Gastroesophageal sphincter (tissue), 4 donors: ENCODE measurements around the gene MYO5A. TPM values are rescaled to one million over a fixed set of nuclear protein-coding genes. Genes with fewer than 3 reads are reported as not detected.

Experiments used
- ATAC-seq: fragments of 150-250 bp; one replicate; pipeline ENCODE4 v1.9.1; 2016; ENCODE audit warnings: mild to moderate bottlenecking, moderate library complexity
- H3K27ac ChIP-seq, 4 donors: fragments of 200-600 bp; sonication (generic) in 3 of 4; 1 replicate in 3 of 4; 2 replicates in 1 of 4; pipeline ENCODE4 v1.5.1; 2016 to 2019
- H3K27me3 ChIP-seq: fragments of 200-600 bp; sonication (generic); one replicate; pipeline ENCODE4 v1.5.1; 2019
- H3K36me3 ChIP-seq, 2 donors: fragments of 200-600 bp; sonication (generic); one replicate each; pipeline ENCODE4 v1.5.1; 2019; ENCODE audit warnings: control low read depth in 1 of 2
- H3K4me1 ChIP-seq, 3 donors: fragments of 200-600 bp; sonication (generic); 1 replicate in 2 of 3; 2 replicates in 1 of 3; pipeline ENCODE4 v1.5.1; 2016 to 2019; ENCODE audit warnings: control low read depth in 2 of 3
- H3K4me3 ChIP-seq, 2 donors: fragments of 200-600 bp; sonication (generic); one replicate each; pipeline ENCODE4 v1.5.1; 2019; ENCODE audit warnings: mild to moderate bottlenecking in 1 of 2, moderate library complexity in 1 of 2
- H3K9me3 ChIP-seq, 3 donors: fragments of 200-600 bp; sonication (generic); one replicate each; pipeline ENCODE4 v1.5.1; 2017 to 2019; ENCODE audit warnings: control low read depth in 2 of 3
- EP300 ChIP-seq: sonication (generic); formaldehyde crosslinking; IDR thresholded peaks from one replicate; pipeline ENCODE4 v1.6.1; 2017; ENCODE audit warnings: antibody characterized with exemption, mild to moderate bottlenecking
- POLR2A ChIP-seq, 2 donors: fragments of 450-650 bp; IDR thresholded peaks; one replicate each; pipeline ENCODE4 v1.6.1; 2017; ENCODE audit warnings: antibody characterized with exemption in 2 of 2, mild to moderate bottlenecking in 2 of 2, moderate library complexity in 1 of 2
- POLR2AphosphoS5 ChIP-seq: sonication (generic); formaldehyde crosslinking; IDR thresholded peaks from one replicate; pipeline ENCODE4 v1.6.1; 2017; ENCODE audit warnings: antibody characterized with exemption
- WGBS, 2 donors: methylation state at CpG; one replicate each; pipeline ENCODE4 v1.1.5; 2018; ENCODE audit warnings: low coverage in 1 of 2; 5-methylcytosine and 5-hydroxymethylcytosine counted together
- total RNA-seq, 4 donors: library from RNA; depleted of rRNA; stranded (reverse); fragments of >200 nt; gene quantifications; one replicate each; pipeline ENCODE4 v1.1.0, GENCODE V29; 2016
- TF ChIP-seq, protein P1 (sequence below), 4 experiments: fragments of 200-600 bp in 2 of 4; fragments of 450-650 bp in 2 of 4; sonication (generic) in 1 of 4; IDR thresholded peaks; one replicate each; pipeline ENCODE4 v1.5.1; 2017 to 2019; ENCODE audit warnings: antibody characterized with exemption in 4 of 4, mild to moderate bottlenecking in 2 of 4, moderate library complexity in 2 of 4

The MYO5A gene
- total RNA-seq, 4 donors from 2014 or later: 24.3 to 41.9 (median 31.2) TPM

DNA sequence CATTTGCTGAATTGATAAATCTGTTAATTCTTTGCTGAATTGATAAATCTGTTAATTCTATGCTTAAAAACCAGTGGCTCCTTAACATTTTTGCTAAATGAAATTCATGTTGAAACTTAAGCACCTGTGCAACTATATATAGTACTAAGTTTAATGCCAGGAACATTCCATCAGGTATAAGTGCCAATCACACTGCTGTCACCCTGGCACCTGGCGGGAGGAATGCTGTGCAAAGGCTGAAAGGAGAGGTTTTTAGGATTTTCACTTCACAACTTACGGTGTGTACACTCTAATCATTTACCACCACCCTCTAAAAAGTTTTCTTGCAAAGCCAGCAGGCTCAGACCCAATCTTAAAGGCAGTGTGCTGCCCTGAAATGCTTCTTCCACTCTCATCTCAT, 199.5 kb downstream of the MYO5A start:
- Histone ChIP-seq H3K4me3 (no peak overlapping the region), H3K27ac (no peak overlapping the region), H3K4me1 (no peaks in the 10 kb centered on the region), H3K36me3 (peaks cover 0 to 71% of the 10 kb centered on the region in 2 donors), H3K27me3 (no peaks in the 10 kb centered on the region), H3K9me3 (no peaks in the 10 kb centered on the region)
- 96 to 100% methylated on average over 1 to 2 of the region's 2 CpGs for WGBS, 2 donors
- no peak for ATAC-seq
- TF ChIP-seq POLR2A (IDR thresholded peaks at IDR 0.05) (no peak), EP300 (no peak), POLR2AphosphoS5 (no peak)
- TF ChIP-seq, protein P1, sequence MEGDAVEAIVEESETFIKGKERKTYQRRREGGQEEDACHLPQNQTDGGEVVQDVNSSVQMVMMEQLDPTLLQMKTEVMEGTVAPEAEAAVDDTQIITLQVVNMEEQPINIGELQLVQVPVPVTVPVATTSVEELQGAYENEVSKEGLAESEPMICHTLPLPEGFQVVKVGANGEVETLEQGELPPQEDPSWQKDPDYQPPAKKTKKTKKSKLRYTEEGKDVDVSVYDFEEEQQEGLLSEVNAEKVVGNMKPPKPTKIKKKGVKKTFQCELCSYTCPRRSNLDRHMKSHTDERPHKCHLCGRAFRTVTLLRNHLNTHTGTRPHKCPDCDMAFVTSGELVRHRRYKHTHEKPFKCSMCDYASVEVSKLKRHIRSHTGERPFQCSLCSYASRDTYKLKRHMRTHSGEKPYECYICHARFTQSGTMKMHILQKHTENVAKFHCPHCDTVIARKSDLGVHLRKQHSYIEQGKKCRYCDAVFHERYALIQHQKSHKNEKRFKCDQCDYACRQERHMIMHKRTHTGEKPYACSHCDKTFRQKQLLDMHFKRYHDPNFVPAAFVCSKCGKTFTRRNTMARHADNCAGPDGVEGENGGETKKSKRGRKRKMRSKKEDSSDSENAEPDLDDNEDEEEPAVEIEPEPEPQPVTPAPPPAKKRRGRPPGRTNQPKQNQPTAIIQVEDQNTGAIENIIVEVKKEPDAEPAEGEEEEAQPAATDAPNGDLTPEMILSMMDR (IDR thresholded peaks at IDR 0.05): no peak

DNA sequence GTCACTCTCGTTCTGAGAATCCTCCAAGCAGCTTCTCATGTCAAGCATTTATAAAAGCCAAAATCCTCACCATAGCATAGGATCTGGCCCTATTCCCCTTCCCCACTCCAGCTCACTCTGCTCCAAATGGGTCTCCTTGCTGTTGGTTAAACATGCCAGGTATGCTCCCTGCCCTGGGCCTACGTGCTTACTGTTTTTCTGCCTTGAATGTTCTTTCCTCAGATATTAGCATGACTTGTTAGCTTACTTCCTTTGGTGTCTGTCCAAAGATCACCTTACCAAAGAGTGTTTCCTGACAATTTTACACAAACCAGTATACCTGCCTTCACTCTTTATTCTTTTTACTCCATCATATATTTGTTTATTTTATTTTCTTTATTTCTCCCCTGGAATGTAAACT, 200.0 kb downstream of the MYO5A start:
- Histone ChIP-seq H3K27me3 (no peaks in the 10 kb centered on the region), H3K9me3 (no peaks in the 10 kb centered on the region), H3K4me1 (no peaks in the 10 kb centered on the region), H3K27ac (no peak overlapping the region), H3K36me3 (peaks cover 0 to 76% of the 10 kb centered on the region in 2 donors), H3K4me3 (no peak overlapping the region)
- no peak for ATAC-seq
- WGBS, 2 donors: 87 to 88% methylated on average over 2 of the region's 2 CpGs
- TF ChIP-seq, protein P1 (IDR thresholded peaks at IDR 0.05): no peak
- TF ChIP-seq EP300 (no peak), POLR2A (IDR thresholded peaks at IDR 0.05) (no peak), POLR2AphosphoS5 (no peak)

- peaks cover 0 to 85% of the 10 kb centered on the region in 2 donors for H3K36me3 ChIP-seq
- H3K4me1 ChIP-seq: no peaks in the 10 kb centered on the region
- H3K27me3 ChIP-seq: no peaks in the 10 kb centered on the region
- H3K9me3 ChIP-seq: no peaks in the 10 kb centered on the region
- TF ChIP-seq, protein P1 (IDR thresholded peaks at IDR 0.05): no peak
- TF ChIP-seq POLR2AphosphoS5: no peak
- no peak for TF ChIP-seq POLR2A (IDR thresholded peaks at IDR 0.05)
- no peak for TF ChIP-seq EP300
- H3K4me3 ChIP-seq: no peak overlapping the region
- ATAC-seq: no peak
- 66 to 96% methylated on average over 2 of the region's 2 CpGs for WGBS, 2 donors
- H3K27ac ChIP-seq: no peak overlapping the region
These were observed 201.9 kb downstream of the MYO5A start for GRCh38 chr15:52326756-52327155.

GRCh38 chr15:52324109-52324508, 204.6 kb downstream of the MYO5A start:
- Histone ChIP-seq H3K36me3 (peaks cover 0 to 96% of the 10 kb centered on the region in 2 donors), H3K4me3 (no peak overlapping the region), H3K27me3 (no peaks in the 10 kb centered on the region), H3K9me3 (no peaks in the 10 kb centered on the region), H3K27ac (no peak overlapping the region), H3K4me1 (no peaks in the 10 kb centered on the region)
- TF ChIP-seq, protein P1 (IDR thresholded peaks at IDR 0.05): no peak
- TF ChIP-seq POLR2A (IDR thresholded peaks at IDR 0.05) (no peak), POLR2AphosphoS5 (no peak), EP300 (no peak)
- 7 to 27% methylated on average over 1 of the region's 1 CpG for WGBS, 2 donors
- no peak for ATAC-seq

DNA sequence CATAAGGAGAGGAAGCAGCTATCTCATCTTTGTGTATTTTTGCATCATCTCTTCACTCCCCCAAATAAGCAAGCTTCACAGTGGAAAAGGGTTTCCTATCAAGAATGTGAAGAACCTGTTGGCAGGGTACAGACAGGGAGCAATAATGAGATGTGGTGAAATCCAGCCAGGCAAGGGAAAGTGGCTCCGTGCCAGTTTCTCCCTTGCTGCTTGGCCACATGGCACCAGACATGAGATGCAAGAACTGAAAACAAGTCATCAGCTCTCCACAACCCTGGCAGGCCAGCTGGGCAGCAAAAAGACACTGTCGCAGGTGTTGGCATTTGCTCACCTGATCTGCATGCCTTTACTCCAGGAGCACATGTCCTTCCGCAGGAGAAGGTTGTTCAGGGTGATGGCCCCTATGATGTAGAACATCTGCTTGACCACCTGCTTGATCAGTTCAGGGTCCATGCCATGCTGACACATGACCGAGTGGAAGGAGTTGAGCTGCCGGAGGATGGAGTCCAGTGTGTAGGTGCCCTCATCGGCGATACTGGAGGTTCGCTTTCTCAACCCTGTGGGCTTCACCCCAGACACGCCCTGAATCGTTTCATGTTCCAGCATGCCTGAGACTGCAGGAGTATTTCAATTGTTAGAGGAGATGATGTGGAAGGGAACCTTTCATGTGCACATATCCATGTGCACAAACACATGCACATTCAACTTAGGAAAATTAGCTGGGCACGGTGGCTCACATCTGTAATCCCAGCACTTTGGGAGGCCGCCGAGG, 209.8 kb downstream of the MYO5A start:
- ATAC-seq: no peak
- Histone ChIP-seq H3K27ac (no peak overlapping the region), H3K4me3 (no peak overlapping the region), H3K4me1 (no peaks in the 10 kb centered on the region), H3K9me3 (no peaks in the 10 kb centered on the region), H3K36me3 (peaks cover 0 to 96% of the 10 kb centered on the region in 2 donors), H3K27me3 (no peaks in the 10 kb centered on the region)
- TF ChIP-seq POLR2AphosphoS5: no peak
- no peak for TF ChIP-seq EP300
- TF ChIP-seq, protein P1 (IDR thresholded peaks at IDR 0.05): no peak
- no peak for TF ChIP-seq POLR2A (IDR thresholded peaks at IDR 0.05)
- 90 to 93% methylated on average over 3 to 12 of the region's 13 CpGs for WGBS, 2 donors
